OCI-LY1 (cell line): ENCODE results near the gene ZNF710.

ENCODE experiments used
- H2AFZ ChIP-seq: fragments of 200-600 bp; sonication (generic), shearing (Covaris generic); 2 replicates; pipeline ENCODE4 v1.6.0; 2014; ENCODE audit warnings: antibody characterized with exemption, mild to moderate bottlenecking, low read length
- H3F3A ChIP-seq: fragments of 200-600 bp; sonication (generic), shearing (Covaris generic); 2 replicates; pipeline ENCODE4 v1.6.0; 2014; ENCODE audit warnings: mild to moderate bottlenecking, antibody characterized with exemption, low read length, moderate library complexity; ENCODE audit not compliant: insufficient read depth
- H3K27ac ChIP-seq: fragments of 200-600 bp; sonication (generic); 2 replicates; pipeline ENCODE4 v1.5.1; 2014; ENCODE audit warnings: low read length, mixed run types, mild to moderate bottlenecking, low read depth; ENCODE audit not compliant: poor library complexity, severe bottlenecking
- H3K27me3 ChIP-seq: fragments of 200-600 bp; sonication (generic); 2 replicates; pipeline ENCODE4 v1.6.0; 2014; ENCODE audit warnings: antibody characterized with exemption, mild to moderate bottlenecking, low read length, moderate library complexity; ENCODE audit not compliant: insufficient read depth
- H3K36me3 ChIP-seq: fragments of 200-600 bp; sonication (generic); 2 replicates; pipeline ENCODE4 v1.6.1; 2014; ENCODE audit warnings: mild to moderate bottlenecking, antibody characterized with exemption, low read length, moderate library complexity, mixed read lengths; ENCODE audit not compliant: insufficient read depth
- H3K4me1 ChIP-seq: fragments of 200-600 bp; sonication (generic); 2 replicates; pipeline ENCODE4 v1.5.1; 2014; ENCODE audit warnings: mild to moderate bottlenecking, low read length, moderate library complexity; ENCODE audit not compliant: insufficient read depth, severe bottlenecking
- H3K4me2 ChIP-seq: fragments of 200-600 bp; sonication (generic), shearing (Covaris generic); 2 replicates; pipeline ENCODE4 v1.6.1; 2014; ENCODE audit warnings: low read length
- H3K4me3 ChIP-seq: fragments of 200-600 bp; sonication (generic); 2 replicates; pipeline ENCODE4 v1.5.1; 2014; ENCODE audit warnings: low read length, low read depth, mild to moderate bottlenecking, mixed read lengths; ENCODE audit not compliant: poor library complexity, severe bottlenecking
- H3K79me2 ChIP-seq: fragments of 200-600 bp; shearing (Covaris generic); 2 replicates; pipeline ENCODE4 v1.6.1; 2016; ENCODE audit warnings: mixed run types, low read length, mixed read lengths; ENCODE audit not compliant: insufficient read depth
- H3K9ac ChIP-seq: fragments of 200-600 bp; sonication (generic), shearing (Covaris generic); 2 replicates; pipeline ENCODE4 v1.6.1; 2014; ENCODE audit warnings: mild to moderate bottlenecking, low read length, mixed read lengths
- H3K9me2 ChIP-seq: fragments of 200-600 bp; sonication (generic), shearing (Covaris generic); 2 replicates; pipeline ENCODE4 v1.6.1; 2014; ENCODE audit warnings: low read depth, mild to moderate bottlenecking, low read length, mixed read lengths
- H3K9me3 ChIP-seq: fragments of 200-600 bp; shearing (Covaris generic); 2 replicates; pipeline ENCODE4 v1.6.1; 2014; ENCODE audit warnings: low read length, mixed read lengths
- H4K20me1 ChIP-seq: fragments of 200-600 bp; sonication (generic), shearing (Covaris generic); 2 replicates; pipeline ENCODE4 v1.6.0; 2016; ENCODE audit warnings: mild to moderate bottlenecking, low read length; ENCODE audit not compliant: insufficient read depth
- EZH2 ChIP-seq: fragments of 200-600 bp; sonication (generic), shearing (Covaris generic); IDR thresholded peaks from 2 replicates; pipeline ENCODE4 v1.8.0; 2017; ENCODE audit warnings: borderline replicate concordance, mixed run types, mild to moderate bottlenecking, antibody characterized with exemption, low read length, moderate library complexity, mixed read lengths
- TF ChIP-seq, protein P1 (sequence below): fragments of 200-600 bp; sonication (generic), shearing (Covaris generic); IDR thresholded peaks from 2 replicates; pipeline ENCODE4 v1.5.1; 2017; ENCODE audit warnings: mild to moderate bottlenecking, antibody characterized with exemption, low read length, moderate library complexity, mixed read lengths

The ZNF710 gene

DNA sequence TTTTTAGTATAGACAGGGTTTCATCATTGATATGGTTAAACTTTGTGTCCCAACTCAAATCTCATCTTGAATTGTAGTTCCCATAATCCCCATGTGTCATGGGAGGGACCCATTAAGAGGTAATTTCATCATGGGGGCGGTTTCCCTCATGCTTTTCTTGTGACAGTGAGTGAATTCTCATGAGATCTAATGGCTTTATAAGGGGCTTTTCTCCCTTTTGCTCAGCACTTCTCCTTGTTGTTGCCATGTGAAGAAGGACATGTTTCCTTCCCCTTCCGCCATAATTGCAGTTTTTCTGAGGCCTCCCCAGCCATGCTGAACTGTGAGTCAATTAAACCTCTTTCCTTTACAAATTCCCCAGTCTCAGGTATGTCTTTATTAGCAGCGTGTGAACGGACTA lies 20.2 kb upstream of the ZNF710 start:
- H4K20me1 ChIP-seq: no peaks in the 10 kb centered on the region
- no peaks in the 10 kb centered on the region for H3K4me1 ChIP-seq
- no peaks in the 10 kb centered on the region for H3F3A ChIP-seq
- TF ChIP-seq, protein P1, sequence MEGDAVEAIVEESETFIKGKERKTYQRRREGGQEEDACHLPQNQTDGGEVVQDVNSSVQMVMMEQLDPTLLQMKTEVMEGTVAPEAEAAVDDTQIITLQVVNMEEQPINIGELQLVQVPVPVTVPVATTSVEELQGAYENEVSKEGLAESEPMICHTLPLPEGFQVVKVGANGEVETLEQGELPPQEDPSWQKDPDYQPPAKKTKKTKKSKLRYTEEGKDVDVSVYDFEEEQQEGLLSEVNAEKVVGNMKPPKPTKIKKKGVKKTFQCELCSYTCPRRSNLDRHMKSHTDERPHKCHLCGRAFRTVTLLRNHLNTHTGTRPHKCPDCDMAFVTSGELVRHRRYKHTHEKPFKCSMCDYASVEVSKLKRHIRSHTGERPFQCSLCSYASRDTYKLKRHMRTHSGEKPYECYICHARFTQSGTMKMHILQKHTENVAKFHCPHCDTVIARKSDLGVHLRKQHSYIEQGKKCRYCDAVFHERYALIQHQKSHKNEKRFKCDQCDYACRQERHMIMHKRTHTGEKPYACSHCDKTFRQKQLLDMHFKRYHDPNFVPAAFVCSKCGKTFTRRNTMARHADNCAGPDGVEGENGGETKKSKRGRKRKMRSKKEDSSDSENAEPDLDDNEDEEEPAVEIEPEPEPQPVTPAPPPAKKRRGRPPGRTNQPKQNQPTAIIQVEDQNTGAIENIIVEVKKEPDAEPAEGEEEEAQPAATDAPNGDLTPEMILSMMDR: no peak
- no peak for TF ChIP-seq EZH2
- no peaks in the 10 kb centered on the region for H3K9me2 ChIP-seq
- no peak overlapping the region for H3K9ac ChIP-seq
- H2AFZ ChIP-seq: no peak overlapping the region
- no peaks in the 10 kb centered on the region for H3K79me2 ChIP-seq
- no peak overlapping the region for H3K27ac ChIP-seq
- H3K36me3 ChIP-seq: no peaks in the 10 kb centered on the region; the same call in 1 of the 2 replicates
- H3K4me2 ChIP-seq: no peak overlapping the region
- peaks cover 4% of the 10 kb centered on the region; the same call in 1 of the 2 replicates for H3K9me3 ChIP-seq
- H3K27me3 ChIP-seq: peaks cover 11% of the 10 kb centered on the region; the same call in 1 of the 2 replicates
- H3K4me3 ChIP-seq: no peak overlapping the region

DNA sequence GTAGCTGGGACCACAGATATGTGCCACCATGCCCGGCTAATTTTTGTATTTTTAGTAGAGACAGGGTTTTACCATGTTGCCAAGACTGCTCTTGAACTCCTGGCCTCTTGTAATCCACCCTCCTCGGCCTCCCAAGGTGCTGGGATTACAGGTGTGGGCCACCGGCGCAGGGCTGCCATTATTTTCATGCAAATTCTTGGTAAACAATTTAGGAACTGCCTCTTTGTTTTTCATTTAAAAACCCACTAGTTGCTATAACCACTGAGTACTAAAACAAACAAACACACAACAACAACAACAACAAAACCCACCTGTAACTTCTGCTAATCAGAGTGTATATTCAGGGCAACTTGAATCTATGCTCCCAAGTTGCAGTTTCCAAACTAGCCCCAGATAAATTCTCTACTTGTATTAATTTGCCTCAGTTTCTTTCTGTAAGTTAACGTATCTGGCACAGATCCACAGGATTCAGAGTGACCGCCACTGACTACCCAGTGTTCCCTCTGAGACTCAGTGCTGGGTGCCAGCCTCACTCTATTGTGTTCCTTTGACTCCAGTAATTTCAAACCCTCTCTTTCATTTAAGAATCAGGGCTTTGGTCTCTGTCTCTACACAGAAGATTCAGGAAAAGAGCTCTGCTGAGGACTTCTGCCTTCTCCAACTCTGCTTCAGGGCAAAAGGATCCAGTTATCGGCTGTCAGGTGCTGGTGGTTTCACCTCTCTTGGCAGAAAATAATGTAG lies 18.6 kb upstream of the ZNF710 start:
- H2AFZ ChIP-seq: no peak overlapping the region
- H3K4me1 ChIP-seq: no peaks in the 10 kb centered on the region
- no peak overlapping the region for H3K27ac ChIP-seq
- H3K79me2 ChIP-seq: no peaks in the 10 kb centered on the region
- H3K9me3 ChIP-seq: peaks cover 4% of the 10 kb centered on the region; the same call in 1 of the 2 replicates
- H3F3A ChIP-seq: no peaks in the 10 kb centered on the region
- no peak overlapping the region for H3K4me3 ChIP-seq
- no peak overlapping the region for H3K9ac ChIP-seq
- H3K9me2 ChIP-seq: no peaks in the 10 kb centered on the region
- H3K27me3 ChIP-seq: peaks cover 11% of the 10 kb centered on the region; the same call in 1 of the 2 replicates
- no peak overlapping the region for H3K4me2 ChIP-seq
- H3K36me3 ChIP-seq: no peaks in the 10 kb centered on the region; the same call in 1 of the 2 replicates
- TF ChIP-seq, protein P1: no peak
- TF ChIP-seq EZH2: no peak
- no peaks in the 10 kb centered on the region for H4K20me1 ChIP-seq

DNA sequence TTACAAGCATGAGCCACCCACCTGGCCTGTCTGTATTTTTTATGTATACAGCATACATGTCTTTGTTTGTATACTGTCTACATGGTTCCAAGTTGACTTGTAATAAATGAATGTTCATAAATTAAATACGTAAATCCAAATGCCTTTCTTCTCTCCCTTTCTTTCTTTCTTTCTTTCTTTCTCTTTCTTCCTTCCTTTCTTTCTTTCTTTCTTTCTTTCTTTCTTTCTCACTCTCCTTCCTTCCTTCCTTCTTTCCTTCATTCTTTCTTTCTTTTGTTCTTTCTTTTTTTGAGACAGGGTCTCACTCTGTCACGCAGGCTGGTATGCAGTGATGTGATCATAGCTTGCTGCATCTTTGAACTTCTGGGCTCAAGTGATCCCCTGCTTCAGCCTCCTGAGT lies 17.1 kb upstream of the ZNF710 start:
- H4K20me1 ChIP-seq: no peaks in the 10 kb centered on the region
- no peak for TF ChIP-seq EZH2
- TF ChIP-seq, protein P1: no peak
- no peaks in the 10 kb centered on the region; the same call in 1 of the 2 replicates for H3K36me3 ChIP-seq
- H3K9me2 ChIP-seq: no peaks in the 10 kb centered on the region
- no peak overlapping the region for H3K9ac ChIP-seq
- H3K4me3 ChIP-seq: no peak overlapping the region
- peaks cover 11% of the 10 kb centered on the region; the same call in 1 of the 2 replicates for H3K27me3 ChIP-seq
- no peaks in the 10 kb centered on the region for H3F3A ChIP-seq
- H3K4me1 ChIP-seq: no peaks in the 10 kb centered on the region
- no peak overlapping the region for H3K4me2 ChIP-seq
- peaks cover 4% of the 10 kb centered on the region; the same call in 1 of the 2 replicates for H3K9me3 ChIP-seq
- H2AFZ ChIP-seq: no peak overlapping the region
- no peak overlapping the region for H3K27ac ChIP-seq
- no peaks in the 10 kb centered on the region for H3K79me2 ChIP-seq
